Epithelial cell of proximal tubule (primary cell): ENCODE results near the gene HSF5. TPM values are rescaled to one million over a fixed set of nuclear protein-coding genes. Genes with fewer than 3 reads are reported as not detected.
A peak's percentile ranks its signal among the peaks of the same experiment; 100 is the strongest.

ENCODE experiments used
- DNase-seq: peaks from one replicate; pipeline ENCODE4 v3.0.0-alpha.2; 2011; ENCODE audit warnings: low read depth
- H3K4me3 ChIP-seq: 2 replicates; pipeline ENCODE4 v1.5.1; 2011; ENCODE audit warnings: low read depth, mild to moderate bottlenecking, low read length
- total RNA-seq: library from RNA; depleted of rRNA; stranded (reverse); fragments of >200 nt; gene quantifications from 2 replicates; pipeline ENCODE4 v1.2.3, GENCODE V29; 2015
- TF ChIP-seq, protein P1 (sequence below): conservative IDR thresholded peaks from 2 replicates; pipeline ENCODE4 v1.5.1; 2012; ENCODE audit warnings: low read depth, mild to moderate bottlenecking, low read length

Gene HSF5
- total RNA-seq, 1 donor from 2014 or later, result 0.29 TPM

DNA sequence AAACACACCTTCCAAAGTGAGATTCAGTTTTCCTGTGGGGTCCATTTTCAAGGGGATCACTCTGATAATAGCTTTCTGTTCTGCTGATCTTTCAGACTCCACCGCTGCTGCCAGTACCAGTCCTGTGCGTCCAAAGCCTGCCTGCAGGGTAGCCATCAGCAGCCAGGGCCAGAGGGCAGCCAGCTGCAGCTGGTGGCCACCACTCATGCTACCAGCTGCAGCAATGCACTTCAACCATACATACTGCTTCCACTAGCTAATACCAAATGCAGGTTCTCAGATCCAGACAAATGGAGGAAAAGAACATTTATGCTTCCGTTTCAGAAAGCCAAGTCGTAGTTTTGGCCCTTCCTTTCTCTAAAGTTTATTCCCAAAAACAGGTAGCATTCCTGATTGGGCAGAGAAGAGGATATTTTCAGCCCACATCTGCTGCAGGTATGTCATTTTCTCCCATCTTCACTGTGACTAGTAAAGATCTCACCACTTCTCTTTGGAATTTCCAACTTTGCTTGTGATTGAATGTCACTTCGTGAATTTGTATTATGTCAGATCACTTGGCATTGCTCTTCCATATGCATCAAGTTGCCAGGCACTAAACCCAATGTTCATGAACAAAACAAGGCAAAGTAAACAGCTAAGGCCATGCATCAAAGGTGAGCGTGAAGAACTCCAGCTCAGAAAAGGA lies 72.7 kb downstream of the HSF5 start:
- peak overlapping the region; percentile 61 for H3K4me3 ChIP-seq
- TF ChIP-seq, protein P1, sequence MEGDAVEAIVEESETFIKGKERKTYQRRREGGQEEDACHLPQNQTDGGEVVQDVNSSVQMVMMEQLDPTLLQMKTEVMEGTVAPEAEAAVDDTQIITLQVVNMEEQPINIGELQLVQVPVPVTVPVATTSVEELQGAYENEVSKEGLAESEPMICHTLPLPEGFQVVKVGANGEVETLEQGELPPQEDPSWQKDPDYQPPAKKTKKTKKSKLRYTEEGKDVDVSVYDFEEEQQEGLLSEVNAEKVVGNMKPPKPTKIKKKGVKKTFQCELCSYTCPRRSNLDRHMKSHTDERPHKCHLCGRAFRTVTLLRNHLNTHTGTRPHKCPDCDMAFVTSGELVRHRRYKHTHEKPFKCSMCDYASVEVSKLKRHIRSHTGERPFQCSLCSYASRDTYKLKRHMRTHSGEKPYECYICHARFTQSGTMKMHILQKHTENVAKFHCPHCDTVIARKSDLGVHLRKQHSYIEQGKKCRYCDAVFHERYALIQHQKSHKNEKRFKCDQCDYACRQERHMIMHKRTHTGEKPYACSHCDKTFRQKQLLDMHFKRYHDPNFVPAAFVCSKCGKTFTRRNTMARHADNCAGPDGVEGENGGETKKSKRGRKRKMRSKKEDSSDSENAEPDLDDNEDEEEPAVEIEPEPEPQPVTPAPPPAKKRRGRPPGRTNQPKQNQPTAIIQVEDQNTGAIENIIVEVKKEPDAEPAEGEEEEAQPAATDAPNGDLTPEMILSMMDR, result no peak
- no peak for DNase-seq

DNA sequence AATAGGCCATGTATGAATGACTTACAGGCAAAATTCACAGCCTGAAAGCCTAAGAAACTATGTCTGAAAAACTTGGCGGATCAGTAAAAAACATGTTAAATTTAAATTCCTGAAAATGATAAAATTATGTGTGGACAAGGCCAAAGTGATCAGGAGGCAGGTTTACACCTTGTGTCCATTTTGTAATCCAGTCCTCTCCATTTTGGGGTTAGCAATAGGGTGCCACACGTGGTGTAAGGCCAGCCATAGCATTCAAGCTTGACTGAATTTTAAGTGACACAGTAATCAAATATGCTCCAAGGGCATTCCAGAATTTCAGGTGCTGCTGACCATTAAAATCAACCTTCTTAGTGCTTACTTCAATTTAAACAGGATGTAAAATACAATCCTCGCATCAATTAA lies 73.6 kb downstream of the HSF5 start:
- H3K4me3 ChIP-seq, result no peak overlapping the region
- DNase-seq, result no peak

DNA sequence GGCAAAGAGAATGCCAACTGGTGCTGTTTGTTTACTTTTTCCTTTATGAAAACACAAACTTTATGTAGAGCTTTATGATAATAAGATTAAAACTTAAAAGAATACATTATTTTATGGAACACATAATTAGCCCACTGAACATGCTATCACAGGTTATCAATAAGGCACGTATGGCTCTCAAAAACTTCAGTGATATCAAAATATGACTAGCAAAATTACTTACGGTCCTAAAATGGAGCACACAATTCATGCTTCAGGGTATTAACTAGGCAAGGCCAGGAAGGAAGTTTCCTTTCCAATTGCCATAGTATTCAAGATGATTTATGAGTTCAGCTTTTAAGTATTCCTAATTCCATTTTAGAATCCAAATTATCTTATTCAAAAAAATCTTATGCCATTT lies 74.5 kb downstream of the HSF5 start:
- no peak for DNase-seq
- TF ChIP-seq, protein P1, result no peak
- H3K4me3 ChIP-seq, result no peak overlapping the region

More for the DNA sequence above, 73.6 kb downstream of the HSF5 start:
- TF ChIP-seq, protein P1, result no peak

DNA sequence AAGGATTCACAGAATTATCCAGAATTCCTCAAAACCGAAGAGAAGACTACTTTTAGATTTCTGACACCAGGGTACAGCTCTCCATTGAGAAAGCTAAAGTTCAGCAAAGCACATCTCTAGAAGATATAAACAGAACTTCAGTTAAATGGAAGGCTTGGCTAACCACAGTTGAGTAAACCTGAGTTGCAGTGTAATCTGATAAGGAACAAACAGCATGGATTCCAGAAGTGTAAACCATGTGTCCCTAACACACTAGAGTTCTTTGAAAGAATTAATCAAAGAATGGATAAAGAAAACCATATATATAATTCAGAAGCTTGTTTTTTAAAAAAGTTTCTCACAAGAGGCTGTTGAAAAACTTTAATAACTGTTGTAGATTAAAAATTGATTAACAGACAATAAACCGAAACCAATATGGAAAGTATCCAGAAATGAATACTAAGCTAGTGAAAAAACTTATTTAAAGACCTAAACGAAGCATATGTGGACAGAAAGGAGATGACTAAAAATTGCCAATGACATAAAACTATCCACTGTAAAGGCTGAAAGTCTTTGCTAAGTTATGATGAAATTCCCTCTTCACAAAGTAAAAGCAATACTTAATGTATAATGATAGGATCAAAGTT lies 75.1 kb downstream of the HSF5 start:
- peak overlapping the region; percentile 5 for H3K4me3 ChIP-seq
- TF ChIP-seq, protein P1, result no peak
- no peak for DNase-seq

GRCh38 chr17:58412064-58412703 lies 76.0 kb downstream of the HSF5 start:
- DNase-seq, result no peak
- H3K4me3 ChIP-seq, result no peak overlapping the region
- TF ChIP-seq, protein P1, result no peak

DNA sequence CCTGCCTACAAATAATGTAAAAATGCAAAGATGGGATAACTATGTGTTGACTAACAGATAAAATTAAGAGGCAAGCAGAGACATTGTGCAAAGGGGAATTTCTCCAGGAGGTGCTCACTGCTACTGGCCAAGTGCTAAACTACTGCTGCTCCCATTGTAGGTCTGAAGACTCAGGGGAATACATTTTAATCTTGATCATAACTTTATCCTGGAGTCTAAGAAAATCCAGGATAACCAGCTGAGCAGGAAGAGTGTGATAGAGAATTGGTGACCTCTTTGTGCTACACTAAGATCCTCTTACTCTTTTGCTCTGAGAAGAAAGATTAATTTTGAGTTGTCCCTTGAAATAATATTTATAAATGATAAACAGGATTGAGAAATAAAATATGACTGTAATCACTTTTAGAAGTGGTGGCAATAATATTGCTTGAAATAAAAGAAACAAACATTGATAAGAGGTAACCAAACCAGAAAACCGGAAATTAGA lies 76.8 kb downstream of the HSF5 start:
- no peak for DNase-seq
- no peak overlapping the region for H3K4me3 ChIP-seq
- TF ChIP-seq, protein P1, result no peak
